ENCODE results near the gene PLGRKT. TPM values are rescaled to one million over a fixed set of nuclear protein-coding genes. Genes with fewer than 3 reads are reported as not detected.
"Not testable (repeated sequence)": the region's sequence is repeated elsewhere in the genome, so short reads cannot be mapped to it uniquely, and the experiment has no call there.

Gene PLGRKT
- total RNA-seq, 4 donors from 2014 or later, result 2.9 to 24.6 (median 13.1) TPM

GRCh38 chr9:5447337-5447736 is 9.6 kb upstream of the PLGRKT start:
- intact Hi-C loops (cut with DNase I; ENCODE audit: low total_unique reads), result no loop called here
- no peak for TF ChIP-seq POLR2A (IDR thresholded peaks at IDR 0.05)
- TF ChIP-seq CTCF (IDR thresholded peaks at IDR 0.05), result no peak
- no peak for DNase-seq

DNA sequence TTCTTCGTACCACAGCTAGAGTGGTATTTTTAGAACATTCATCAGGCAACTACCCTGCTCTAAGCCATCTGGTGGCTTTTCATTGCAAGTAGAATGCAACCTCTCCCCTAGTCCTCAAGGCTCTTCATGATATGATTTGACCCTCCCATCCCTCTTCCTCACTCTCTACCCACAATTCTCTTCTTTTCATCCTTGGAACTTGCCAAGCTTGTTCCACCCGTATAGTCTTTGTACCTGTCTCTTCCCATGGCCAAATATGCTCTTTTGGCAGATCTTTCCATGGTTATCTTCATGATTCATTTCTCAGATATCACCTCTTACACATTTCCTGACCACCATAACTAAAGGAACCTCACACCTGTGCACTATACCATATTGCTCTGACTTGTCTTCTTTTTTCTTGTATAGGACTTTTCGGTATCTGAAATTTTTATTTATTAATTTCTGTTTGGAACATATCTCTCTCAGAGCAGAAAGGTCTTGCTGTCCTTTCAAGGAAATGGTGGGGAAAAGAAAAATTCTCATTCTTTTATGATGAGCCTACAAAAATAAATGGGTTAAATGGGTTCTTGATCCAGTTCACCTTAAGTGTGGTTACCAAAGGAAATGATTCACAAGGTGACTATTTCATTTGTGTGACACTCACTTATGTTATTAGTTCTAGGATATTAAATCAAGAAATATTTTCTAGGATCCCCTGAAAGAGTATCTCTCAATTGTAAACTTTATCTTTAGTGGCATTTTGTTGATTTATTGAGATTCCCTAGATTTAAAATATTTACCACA is 8.9 kb upstream of the PLGRKT start:
- Histone ChIP-seq H3K9me3 (no peaks in the 10 kb centered on the region), H3K27ac (no peak overlapping the region), H3K4me3 (no peak overlapping the region), H3K4me1 (no peaks in the 10 kb centered on the region), H3K27me3 (no peaks in the 10 kb centered on the region), H3K36me3 (no peaks in the 10 kb centered on the region)
- intact Hi-C loops (cut with DNase I; ENCODE audit: low total_unique reads), result no loop called here
- no peak for TF ChIP-seq CTCF (IDR thresholded peaks at IDR 0.05)
- TF ChIP-seq POLR2A (IDR thresholded peaks at IDR 0.05), result no peak
- no peak for DNase-seq

More at GRCh38 chr9:5447337-5447736, 9.6 kb upstream of the PLGRKT start:
- H3K4me1 ChIP-seq, result no peaks in the 10 kb centered on the region
- no peak overlapping the region for H3K27ac ChIP-seq
- no peaks in the 10 kb centered on the region for H3K9me3 ChIP-seq
- H3K27me3 ChIP-seq, result no peaks in the 10 kb centered on the region
- no peaks in the 10 kb centered on the region for H3K36me3 ChIP-seq
- no peak overlapping the region for H3K4me3 ChIP-seq

GRCh38 chr9:5445886-5446285 is 8.2 kb upstream of the PLGRKT start:
- Histone ChIP-seq H3K27ac (no peak overlapping the region), H3K36me3 (no peaks in the 10 kb centered on the region), H3K27me3 (no peaks in the 10 kb centered on the region), H3K9me3 (no peaks in the 10 kb centered on the region), H3K4me1 (no peaks in the 10 kb centered on the region), H3K4me3 (no peak overlapping the region)
- no peak for DNase-seq
- intact Hi-C loops (cut with DNase I; ENCODE audit: low total_unique reads), result no loop called here
- TF ChIP-seq POLR2A (IDR thresholded peaks at IDR 0.05), result no peak
- no peak for TF ChIP-seq CTCF (IDR thresholded peaks at IDR 0.05)

GRCh38 chr9:5445096-5445495 is 7.4 kb upstream of the PLGRKT start:
- intact Hi-C loops (cut with DNase I; ENCODE audit: low total_unique reads); H3K27me3 ChIP-seq; H3K9me3 ChIP-seq; H3K4me1 ChIP-seq; H3K36me3 ChIP-seq; DNase-seq; H3K4me3 ChIP-seq; H3K27ac ChIP-seq: not testable (repeated sequence)

DNA sequence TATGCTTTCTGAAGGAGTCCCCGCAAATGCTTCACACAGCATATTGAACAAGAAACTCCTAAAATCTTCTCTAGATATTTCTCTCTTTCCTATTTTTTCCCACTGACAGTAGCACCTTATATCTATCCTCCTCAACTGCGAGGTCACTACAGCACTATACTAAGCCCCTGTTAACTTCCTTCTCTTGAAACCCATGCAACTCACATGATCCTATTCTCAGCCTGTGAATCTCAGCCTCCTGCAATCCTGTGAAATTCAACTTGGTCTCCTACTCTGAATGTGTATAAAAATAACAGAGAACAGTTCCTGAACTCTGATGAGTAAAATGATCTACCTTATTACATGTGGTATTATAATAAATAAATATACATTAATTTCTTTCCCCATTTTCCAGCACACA is 6.1 kb upstream of the PLGRKT start:
- DNase-seq, result no peak

More for the DNA sequence above, 6.1 kb upstream of the PLGRKT start:
- Histone ChIP-seq H3K27ac (no peak overlapping the region), H3K4me3 (no peak overlapping the region), H3K36me3 (no peaks in the 10 kb centered on the region), H3K27me3 (no peaks in the 10 kb centered on the region), H3K4me1 (no peaks in the 10 kb centered on the region), H3K9me3 (no peaks in the 10 kb centered on the region)
- intact Hi-C loops (cut with DNase I; ENCODE audit: low total_unique reads), result no loop called here
- TF ChIP-seq POLR2A (IDR thresholded peaks at IDR 0.05) (no peak), CTCF (IDR thresholded peaks at IDR 0.05) (no peak)

All from uterus (tissue), 4 donors.